Loucy (cell line): ENCODE data around the gene ATG4A.

Experiments
- H2AFZ ChIP-seq: fragments of 200-600 bp; sonication (generic); 2 replicates; pipeline ENCODE4 v1.6.0; 2016; ENCODE audit warnings: antibody characterized with exemption, mild to moderate bottlenecking, low read length, moderate library complexity
- H3F3A ChIP-seq: fragments of 200-600 bp; 2 replicates; pipeline ENCODE4 v1.6.0; 2016; ENCODE audit warnings: antibody characterized with exemption, low read depth, mild to moderate bottlenecking
- H3K27me3 ChIP-seq: fragments of 200-600 bp; sonication (generic); 2 replicates; pipeline ENCODE4 v1.6.1; 2014; ENCODE audit warnings: low read length, mild to moderate bottlenecking; ENCODE audit not compliant: insufficient read depth, poor library complexity, severe bottlenecking
- H3K36me3 ChIP-seq: fragments of 200-600 bp; sonication (generic); 2 replicates; pipeline ENCODE4 v1.6.1; 2016; ENCODE audit warnings: low read length; ENCODE audit not compliant: insufficient read depth
- H3K4me1 ChIP-seq: fragments of 200-600 bp; sonication (generic); 2 replicates; pipeline ENCODE4 v1.5.1; 2014; ENCODE audit warnings: low read length, mild to moderate bottlenecking; ENCODE audit not compliant: insufficient read depth, poor library complexity, severe bottlenecking
- H3K4me2 ChIP-seq: fragments of 200-600 bp; sonication (generic); 2 replicates; pipeline ENCODE4 v1.6.0; 2014; ENCODE audit warnings: antibody characterized with exemption, low read length, low read depth, mild to moderate bottlenecking; ENCODE audit not compliant: poor library complexity, severe bottlenecking
- H3K4me3 ChIP-seq: fragments of 200-600 bp; sonication (generic); 2 replicates; pipeline ENCODE4 v1.5.1; 2014; ENCODE audit warnings: low read length, mild to moderate bottlenecking, mixed read lengths; ENCODE audit not compliant: poor library complexity, severe bottlenecking
- H3K79me2 ChIP-seq: fragments of 200-600 bp; sonication (generic); 2 replicates; pipeline ENCODE4 v1.6.1; 2014; ENCODE audit warnings: low read length; ENCODE audit not compliant: insufficient read depth
- H3K9ac ChIP-seq: fragments of 200-600 bp; sonication (generic); 2 replicates; pipeline ENCODE4 v1.6.0; 2014; ENCODE audit warnings: mild to moderate bottlenecking, low read depth, low read length, moderate library complexity; ENCODE audit not compliant: poor library complexity, severe bottlenecking
- H3K9me2 ChIP-seq: fragments of 200-600 bp; sonication (generic); replicated peaks from 2 replicates; pipeline ENCODE4 v1.6.1; 2016; ENCODE audit warnings: low read depth, low read length, mixed read lengths
- H3K9me3 ChIP-seq: fragments of 200-600 bp; sonication (generic); 2 replicates; pipeline ENCODE4 v1.6.1; 2014; ENCODE audit warnings: mild to moderate bottlenecking, antibody characterized with exemption, low read length, low read depth; ENCODE audit not compliant: insufficient read depth
- H4K20me1 ChIP-seq: fragments of 200-600 bp; sonication (generic); 2 replicates; pipeline ENCODE4 v1.6.0; 2014; ENCODE audit warnings: antibody characterized with exemption, low read length, mild to moderate bottlenecking; ENCODE audit not compliant: insufficient read depth, poor library complexity, severe bottlenecking
- EZH2phosphoT487 ChIP-seq: fragments of 200-600 bp; IDR thresholded peaks from 2 replicates; pipeline ENCODE4 v1.6.1; 2018; ENCODE audit warnings: antibody characterized with exemption, mild to moderate bottlenecking, moderate library complexity, borderline replicate concordance
- TF ChIP-seq, protein P1 (sequence below): fragments of 200-600 bp; sonication (generic); conservative IDR thresholded peaks from 2 replicates; pipeline ENCODE4 v1.5.1; 2014; ENCODE audit warnings: mild to moderate bottlenecking, antibody characterized with exemption, low read length

Gene ATG4A

DNA sequence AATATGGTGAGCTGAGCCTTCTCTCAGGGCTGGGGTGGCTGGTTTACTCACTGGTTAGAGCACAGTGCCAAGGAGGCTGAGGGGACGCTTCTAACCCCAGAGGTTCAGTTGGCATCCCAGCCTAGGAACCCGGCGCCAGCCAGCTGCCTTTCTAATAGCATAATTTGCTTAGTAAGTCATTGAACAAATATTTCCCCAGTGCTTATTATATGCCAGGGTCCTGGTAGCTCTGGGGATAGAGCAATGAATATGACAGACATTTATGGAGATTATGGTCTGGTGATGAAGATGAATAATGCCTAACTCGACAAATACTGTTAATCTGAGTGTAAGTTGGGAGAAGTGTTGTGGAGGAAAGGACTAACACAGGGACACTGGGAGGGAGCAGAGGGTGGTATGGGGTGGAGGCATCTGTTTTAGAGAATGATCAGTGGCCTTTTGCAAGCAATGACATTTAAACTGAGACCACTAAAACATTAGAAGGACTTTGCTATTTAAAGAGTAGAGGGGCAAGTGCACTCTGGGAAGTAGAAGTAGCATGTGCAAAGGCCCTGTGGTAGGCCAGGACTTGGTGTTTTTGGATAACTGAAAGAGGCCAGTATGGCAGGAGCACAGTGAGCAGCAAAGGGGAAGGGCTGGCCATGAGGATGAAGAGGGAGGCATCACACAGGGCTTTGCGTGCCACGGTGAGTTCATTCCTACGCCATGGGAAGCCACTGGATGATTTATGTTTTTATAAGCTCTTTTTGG, 71.9 kb downstream of the ATG4A start:
- H3K4me2 ChIP-seq: no peak overlapping the region
- no peaks in the 10 kb centered on the region for H3F3A ChIP-seq
- H3K9me2 ChIP-seq: no peaks in the 10 kb centered on the region
- H3K4me1 ChIP-seq: no peaks in the 10 kb centered on the region
- TF ChIP-seq EZH2phosphoT487: no peak
- TF ChIP-seq, protein P1, sequence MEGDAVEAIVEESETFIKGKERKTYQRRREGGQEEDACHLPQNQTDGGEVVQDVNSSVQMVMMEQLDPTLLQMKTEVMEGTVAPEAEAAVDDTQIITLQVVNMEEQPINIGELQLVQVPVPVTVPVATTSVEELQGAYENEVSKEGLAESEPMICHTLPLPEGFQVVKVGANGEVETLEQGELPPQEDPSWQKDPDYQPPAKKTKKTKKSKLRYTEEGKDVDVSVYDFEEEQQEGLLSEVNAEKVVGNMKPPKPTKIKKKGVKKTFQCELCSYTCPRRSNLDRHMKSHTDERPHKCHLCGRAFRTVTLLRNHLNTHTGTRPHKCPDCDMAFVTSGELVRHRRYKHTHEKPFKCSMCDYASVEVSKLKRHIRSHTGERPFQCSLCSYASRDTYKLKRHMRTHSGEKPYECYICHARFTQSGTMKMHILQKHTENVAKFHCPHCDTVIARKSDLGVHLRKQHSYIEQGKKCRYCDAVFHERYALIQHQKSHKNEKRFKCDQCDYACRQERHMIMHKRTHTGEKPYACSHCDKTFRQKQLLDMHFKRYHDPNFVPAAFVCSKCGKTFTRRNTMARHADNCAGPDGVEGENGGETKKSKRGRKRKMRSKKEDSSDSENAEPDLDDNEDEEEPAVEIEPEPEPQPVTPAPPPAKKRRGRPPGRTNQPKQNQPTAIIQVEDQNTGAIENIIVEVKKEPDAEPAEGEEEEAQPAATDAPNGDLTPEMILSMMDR: no peak
- no peaks in the 10 kb centered on the region for H3K27me3 ChIP-seq
- no peak overlapping the region for H3K9ac ChIP-seq
- no peaks in the 10 kb centered on the region for H3K36me3 ChIP-seq
- no peaks in the 10 kb centered on the region for H3K79me2 ChIP-seq
- H2AFZ ChIP-seq: no peak overlapping the region
- H4K20me1 ChIP-seq: no peaks in the 10 kb centered on the region
- no peak overlapping the region for H3K4me3 ChIP-seq
- H3K9me3 ChIP-seq: no peaks in the 10 kb centered on the region

DNA sequence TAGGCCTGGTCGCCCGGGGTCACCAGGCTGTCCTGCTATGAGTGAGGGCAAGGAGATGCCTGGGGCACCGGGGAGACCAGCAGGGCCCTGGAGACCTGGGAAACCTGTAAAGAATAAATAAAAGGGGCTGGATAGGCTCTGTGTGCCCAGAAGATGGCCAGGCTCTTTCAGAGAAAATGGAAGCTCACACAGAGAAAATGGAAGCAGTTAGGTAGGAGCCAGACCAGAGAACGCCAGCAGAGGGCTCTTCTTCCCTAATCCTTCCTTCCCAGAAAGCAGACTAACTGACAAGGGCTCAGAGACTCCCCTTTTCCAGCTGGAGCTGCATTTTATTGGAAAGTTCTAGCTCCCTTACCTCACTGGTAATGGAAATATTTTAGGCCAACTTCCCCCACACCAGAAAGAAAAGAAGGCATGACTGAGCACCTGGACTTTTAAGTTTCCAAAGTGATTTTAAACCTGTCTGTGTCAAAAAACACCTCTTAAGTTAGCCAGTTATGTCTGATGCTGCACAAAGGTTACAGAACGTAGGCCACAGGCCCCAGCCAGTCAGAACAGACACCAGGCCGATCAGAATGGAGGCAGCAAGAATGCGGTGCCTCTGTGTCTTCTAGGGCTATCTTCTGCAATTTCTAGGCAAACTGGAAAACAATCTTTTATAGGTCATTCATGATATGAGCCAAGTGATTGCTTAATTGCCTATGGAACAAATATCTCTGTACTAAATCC, 74.0 kb downstream of the ATG4A start:
- Histone ChIP-seq H3K36me3 (no peaks in the 10 kb centered on the region), H3K9ac (no peak overlapping the region), H2AFZ (peak overlapping the region; percentile 49; the same call in 1 of the 2 replicates), H3K4me1 (no peaks in the 10 kb centered on the region), H3K9me3 (no peaks in the 10 kb centered on the region), H3K4me2 (no peak overlapping the region), H3K4me3 (no peak overlapping the region), H3K27me3 (no peaks in the 10 kb centered on the region), H3F3A (no peaks in the 10 kb centered on the region), H3K9me2 (no peaks in the 10 kb centered on the region), H4K20me1 (no peaks in the 10 kb centered on the region), H3K79me2 (no peaks in the 10 kb centered on the region)
- TF ChIP-seq, protein P1: peak; percentile 24; the same call in 1 of the 2 replicates
- no peak for TF ChIP-seq EZH2phosphoT487

DNA sequence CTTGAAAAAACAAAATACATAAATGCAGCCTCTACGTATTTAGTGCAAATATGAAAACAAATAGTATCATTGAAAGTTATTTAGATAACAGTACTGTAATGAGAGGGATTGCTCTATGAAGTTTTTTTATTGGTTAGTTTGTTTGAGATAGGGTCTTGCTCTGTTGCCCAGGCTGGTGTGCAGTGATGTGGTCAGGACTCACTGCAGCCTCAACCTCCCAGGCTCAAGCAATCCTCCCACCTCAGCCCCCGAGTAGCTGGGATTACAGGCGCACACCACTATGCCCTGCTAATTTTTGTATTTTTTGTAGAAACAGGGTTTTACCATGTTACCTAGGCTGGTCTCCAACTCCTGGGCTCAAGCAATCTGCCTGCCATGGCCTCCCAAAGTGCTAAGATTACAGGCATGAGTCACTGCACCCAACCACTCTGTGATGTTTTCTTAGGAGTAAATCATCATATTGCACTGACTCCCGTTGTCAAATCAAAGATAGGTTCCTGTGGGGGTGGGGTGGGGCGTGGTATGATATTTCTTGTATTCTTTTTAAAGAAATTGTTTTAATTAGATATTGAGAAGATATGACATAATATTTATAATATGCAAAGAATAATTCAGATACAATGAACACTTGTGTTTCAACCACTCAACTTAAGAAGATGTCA, 75.8 kb downstream of the ATG4A start:
- TF ChIP-seq EZH2phosphoT487: no peak
- TF ChIP-seq, protein P1: no peak

More for the DNA sequence above, 75.8 kb downstream of the ATG4A start:
- Histone ChIP-seq H4K20me1 (no peaks in the 10 kb centered on the region), H3K4me1 (no peaks in the 10 kb centered on the region), H3K27me3 (no peaks in the 10 kb centered on the region), H3K79me2 (no peaks in the 10 kb centered on the region), H2AFZ (no peak overlapping the region), H3K9ac (no peak overlapping the region), H3K36me3 (no peaks in the 10 kb centered on the region), H3K4me3 (no peak overlapping the region), H3K4me2 (no peak overlapping the region), H3K9me2 (no peaks in the 10 kb centered on the region), H3K9me3 (no peaks in the 10 kb centered on the region), H3F3A (no peaks in the 10 kb centered on the region)
